GM21528 (cell line): ENCODE data around the gene ATP2B3.

Experiments used
- ATAC-seq: cut with Tn5 transposase; IDR thresholded peaks from one replicate; pipeline ENCODE4 v1.9.1; 2021; ENCODE audit warnings: mild to moderate bottlenecking, moderate library complexity; ENCODE audit not compliant: unreplicated experiment, low FRiP score

ATP2B3 gene

GRCh38 chrX:153608376-153608775 is 90.9 kb downstream of the ATP2B3 start:
- ATAC-seq: no peak

GRCh38 chrX:153608806-153609205 is 91.4 kb downstream of the ATP2B3 start:
- ATAC-seq: no peak

- ATAC-seq: no peak
Measured at GRCh38 chrX:153609917-153610835, 92.7 kb downstream of the ATP2B3 start.

- no peak for ATAC-seq
Measured at GRCh38 chrX:153610836-153611213, 93.4 kb downstream of the ATP2B3 start.

GRCh38 chrX:153611298-153612095 is 94.1 kb downstream of the ATP2B3 start:
- no peak for ATAC-seq

GRCh38 chrX:153612413-153612812 is 95.0 kb downstream of the ATP2B3 start:
- no peak for ATAC-seq

GRCh38 chrX:153614818-153615217 is 97.4 kb downstream of the ATP2B3 start:
- no peak for ATAC-seq

- ATAC-seq: no peak
Measured at GRCh38 chrX:153620576-153620975, 103.1 kb downstream of the ATP2B3 start.

- no peak for ATAC-seq
Measured at GRCh38 chrX:153621949-153622598, 104.6 kb downstream of the ATP2B3 start.

GRCh38 chrX:153622661-153623309 is 105.3 kb downstream of the ATP2B3 start:
- ATAC-seq: no peak

- no peak for ATAC-seq
Measured at GRCh38 chrX:153623310-153624029, 106.0 kb downstream of the ATP2B3 start.

- ATAC-seq: no peak
Measured at GRCh38 chrX:153624196-153625091, 107.0 kb downstream of the ATP2B3 start.

GRCh38 chrX:153625271-153626024 is 108.0 kb downstream of the ATP2B3 start:
- ATAC-seq: no peak

- no peak for ATAC-seq
Measured at GRCh38 chrX:153626025-153626633, 108.7 kb downstream of the ATP2B3 start.

GRCh38 chrX:153626863-153627674 is 109.6 kb downstream of the ATP2B3 start:
- ATAC-seq: no peak

- no peak for ATAC-seq
Measured at GRCh38 chrX:153627675-153628111, 110.3 kb downstream of the ATP2B3 start.

GRCh38 chrX:153628129-153628528 is 110.7 kb downstream of the ATP2B3 start:
- no peak for ATAC-seq
